ENCODE data around the gene NRG2. TPM values are rescaled to one million over a fixed set of nuclear protein-coding genes. Genes with fewer than 3 reads are reported as not detected.

Gene NRG2
- total RNA-seq, 1 experiment from 2014 or later = not detected

DNA sequence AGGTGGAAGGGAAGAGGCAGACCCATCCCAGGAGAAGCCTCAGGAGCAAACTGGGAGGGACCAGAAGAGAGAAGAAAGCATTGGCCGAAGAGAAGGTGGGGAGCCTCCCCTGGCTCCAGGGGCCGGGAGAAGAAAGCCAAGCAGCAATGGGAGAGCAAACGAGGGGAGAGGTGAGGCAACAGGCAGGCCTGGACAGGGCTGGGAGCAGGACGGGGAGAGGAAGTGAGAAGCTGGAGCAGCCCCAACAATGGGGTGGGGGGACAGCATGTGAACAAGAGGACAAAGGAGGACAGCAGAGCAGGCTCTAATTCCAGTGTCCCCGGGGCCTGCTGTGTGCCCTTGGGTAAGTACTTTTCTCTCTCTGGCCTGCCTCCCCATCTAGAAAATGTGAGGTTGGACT is 132.2 kb downstream of the NRG2 start:
- intact Hi-C loops (cut with micrococcal nuclease; ENCODE audit: unreplicated experiment) = no loop called here
- no TSS peak for BruUV-seq (replicated peaks)
- CTCF ChIA-PET = no interaction called here

DNA sequence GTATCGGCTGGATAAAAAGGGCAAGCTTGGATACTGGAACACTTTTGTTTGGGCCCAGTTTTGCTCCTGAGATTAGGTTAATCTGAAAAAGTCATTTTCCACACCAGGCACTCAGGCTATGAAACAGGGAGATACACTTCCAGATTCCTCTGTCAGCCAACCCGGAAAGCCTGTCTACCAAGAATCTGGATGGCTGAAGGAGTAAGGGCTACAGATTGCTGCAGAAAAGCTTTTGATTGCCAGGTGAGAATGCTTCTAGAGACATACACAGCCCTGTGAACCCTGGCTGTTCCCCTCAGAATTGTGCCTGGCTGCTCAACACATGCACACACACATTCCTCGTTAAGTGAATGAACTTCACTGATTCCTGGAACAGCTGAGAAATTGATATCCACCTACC is 133.1 kb downstream of the NRG2 start:
- no peaks in the 10 kb centered on the region for H3K4me1 ChIP-seq (ENCODE audit: insufficient read depth, low read length, poor library complexity, severe bottlenecking)
- no peaks in the 10 kb centered on the region for H3K36me3 ChIP-seq (ENCODE audit: insufficient read depth, low read length, poor library complexity, severe bottlenecking)
- no peaks in the 10 kb centered on the region for H3K9me3 ChIP-seq (ENCODE audit: low read depth, low read length, poor library complexity, severe bottlenecking)
- BruUV-seq (replicated peaks) = no TSS peak
- TF ChIP-seq EZH2 (IDR thresholded peaks at IDR 0.05; ENCODE audit: borderline replicate concordance, low read depth, low read length, poor library complexity, severe bottlenecking) = no peak
- TF ChIP-seq, protein P1, sequence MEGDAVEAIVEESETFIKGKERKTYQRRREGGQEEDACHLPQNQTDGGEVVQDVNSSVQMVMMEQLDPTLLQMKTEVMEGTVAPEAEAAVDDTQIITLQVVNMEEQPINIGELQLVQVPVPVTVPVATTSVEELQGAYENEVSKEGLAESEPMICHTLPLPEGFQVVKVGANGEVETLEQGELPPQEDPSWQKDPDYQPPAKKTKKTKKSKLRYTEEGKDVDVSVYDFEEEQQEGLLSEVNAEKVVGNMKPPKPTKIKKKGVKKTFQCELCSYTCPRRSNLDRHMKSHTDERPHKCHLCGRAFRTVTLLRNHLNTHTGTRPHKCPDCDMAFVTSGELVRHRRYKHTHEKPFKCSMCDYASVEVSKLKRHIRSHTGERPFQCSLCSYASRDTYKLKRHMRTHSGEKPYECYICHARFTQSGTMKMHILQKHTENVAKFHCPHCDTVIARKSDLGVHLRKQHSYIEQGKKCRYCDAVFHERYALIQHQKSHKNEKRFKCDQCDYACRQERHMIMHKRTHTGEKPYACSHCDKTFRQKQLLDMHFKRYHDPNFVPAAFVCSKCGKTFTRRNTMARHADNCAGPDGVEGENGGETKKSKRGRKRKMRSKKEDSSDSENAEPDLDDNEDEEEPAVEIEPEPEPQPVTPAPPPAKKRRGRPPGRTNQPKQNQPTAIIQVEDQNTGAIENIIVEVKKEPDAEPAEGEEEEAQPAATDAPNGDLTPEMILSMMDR (conservative IDR thresholded peaks at IDR 0.05; ENCODE audit: low read depth, low read length) = no peak
- peaks cover 14% of the 10 kb centered on the region for H3K27me3 ChIP-seq (replicated peaks; ENCODE audit: insufficient read depth, low read depth, low read length, poor library complexity)
- CTCF ChIA-PET = no interaction called here
- POLR2A ChIA-PET (ENCODE audit: low non-redundant PET) = interaction anchor here (0.6 kb wide), 1 partner anchor 1721 kb away, joined by 4 read pairs; no protein-coding TSS in a partner anchor
- H3K4me3 ChIP-seq (ENCODE audit: low read depth, low read length, poor library complexity, severe bottlenecking) = no peak overlapping the region
- DNase-seq (ENCODE audit: low spot score) = no peak
- intact Hi-C loops (cut with micrococcal nuclease; ENCODE audit: unreplicated experiment) = no loop called here
- H3K27ac ChIP-seq (ENCODE audit: low read depth, low read length, poor library complexity, severe bottlenecking) = no peak overlapping the region

More for the DNA sequence above, 132.2 kb downstream of the NRG2 start:
- Histone ChIP-seq H3K36me3 (ENCODE audit: insufficient read depth, low read length, poor library complexity, severe bottlenecking) (no peaks in the 10 kb centered on the region), H3K27ac (ENCODE audit: low read depth, low read length, poor library complexity, severe bottlenecking) (no peak overlapping the region), H3K4me3 (ENCODE audit: low read depth, low read length, poor library complexity, severe bottlenecking) (no peak overlapping the region), H3K4me1 (ENCODE audit: insufficient read depth, low read length, poor library complexity, severe bottlenecking) (no peaks in the 10 kb centered on the region), H3K9me3 (ENCODE audit: low read depth, low read length, poor library complexity, severe bottlenecking) (no peaks in the 10 kb centered on the region), H3K27me3 (replicated peaks; ENCODE audit: insufficient read depth, low read depth, low read length, poor library complexity) (peaks cover 16% of the 10 kb centered on the region)
- TF ChIP-seq EZH2 (IDR thresholded peaks at IDR 0.05; ENCODE audit: borderline replicate concordance, low read depth, low read length, poor library complexity, severe bottlenecking) = no peak
- TF ChIP-seq, protein P1 (conservative IDR thresholded peaks at IDR 0.05; ENCODE audit: low read depth, low read length) = no peak
- no peak for DNase-seq (ENCODE audit: low spot score)
- POLR2A ChIA-PET (ENCODE audit: low non-redundant PET) = no interaction called here

DNA sequence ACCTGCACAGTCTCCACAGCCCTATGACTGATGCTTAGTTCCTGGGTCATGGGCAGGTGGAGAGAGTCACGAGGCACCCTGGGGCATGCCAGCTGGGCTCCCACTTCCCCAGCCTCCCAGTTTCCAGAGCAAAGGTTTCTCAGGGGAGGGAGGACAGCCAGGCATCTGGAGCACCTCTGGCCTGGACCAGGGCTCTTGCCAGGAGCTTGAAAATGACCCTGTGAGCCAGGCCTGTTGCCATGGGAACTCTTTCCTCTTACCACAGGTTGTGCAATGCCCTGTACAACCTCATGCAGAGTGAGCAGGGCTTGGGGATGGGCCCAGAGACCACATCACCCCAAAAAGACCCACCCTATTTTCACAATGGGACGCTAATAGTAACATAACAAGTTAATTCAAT is 134.3 kb downstream of the NRG2 start:
- BruUV-seq (replicated peaks) = no TSS peak
- ChIA-PET CTCF (interaction anchor here (0.5 kb wide), 1 partner anchor 179 kb away, joined by 4 read pairs; no protein-coding TSS in a partner anchor), POLR2A (ENCODE audit: low non-redundant PET) (no interaction called here)
- intact Hi-C loops (cut with micrococcal nuclease; ENCODE audit: unreplicated experiment) = no loop called here
- Histone ChIP-seq H3K27ac (ENCODE audit: low read depth, low read length, poor library complexity, severe bottlenecking) (no peak overlapping the region), H3K27me3 (replicated peaks; ENCODE audit: insufficient read depth, low read depth, low read length, poor library complexity) (peaks cover 19% of the 10 kb centered on the region), H3K36me3 (ENCODE audit: insufficient read depth, low read length, poor library complexity, severe bottlenecking) (no peaks in the 10 kb centered on the region), H3K4me1 (ENCODE audit: insufficient read depth, low read length, poor library complexity, severe bottlenecking) (peaks cover 9% of the 10 kb centered on the region), H3K9me3 (ENCODE audit: low read depth, low read length, poor library complexity, severe bottlenecking) (no peaks in the 10 kb centered on the region), H3K4me3 (ENCODE audit: low read depth, low read length, poor library complexity, severe bottlenecking) (no peak overlapping the region)
- TF ChIP-seq EZH2 (IDR thresholded peaks at IDR 0.05; ENCODE audit: borderline replicate concordance, low read depth, low read length, poor library complexity, severe bottlenecking) = no peak
- TF ChIP-seq, protein P1 (conservative IDR thresholded peaks at IDR 0.05; ENCODE audit: low read depth, low read length) = no peak
- DNase-seq (ENCODE audit: low spot score) = no peak
